DMS79 (cell line): ENCODE data around the gene ICA1L.
"Not testable (repeated sequence)": the region's sequence is repeated elsewhere in the genome, so short reads cannot be mapped to it uniquely, and the experiment has no call there.

Experiments used
- DNase-seq: peaks from one replicate; lab custom pipeline; 2025; lab: John Stamatoyannopoulos, UW

Gene ICA1L

GRCh38 chr2:202871300-202872141 is at the start of gene ICA1L:
Gene ICA1L (minus strand): TSS chr2:202871766. CDS start chr2:202829009, 42,757 bp downstream.
- peak; percentile 58 for DNase-seq

GRCh38 chr2:202918860-202919259 is 47.3 kb upstream of the ICA1L start:
- no peak for DNase-seq

GRCh38 chr2:202912342-202913201 is 41.0 kb upstream of the ICA1L start:
- DNase-seq: not testable (repeated sequence)

- DNase-seq: peak; percentile 87
Measured at GRCh38 chr2:202911512-202912341, 40.2 kb upstream of the ICA1L start, which contains the start of the genes CARF and WDR12. Gene CARF (plus strand): TSS chr2:202912275. CDS start chr2:202941903, 29,628 bp downstream. Gene WDR12 (minus strand): TSS chr2:202911673. CDS start chr2:202911476, 197 bp downstream.

- DNase-seq: no peak
Measured at GRCh38 chr2:202911203-202911511, 39.6 kb upstream of the ICA1L start.

GRCh38 chr2:202910698-202911097 is 39.1 kb upstream of the ICA1L start:
- no peak for DNase-seq

- DNase-seq: not testable (repeated sequence)
Measured at GRCh38 chr2:202910250-202910649, 38.7 kb upstream of the ICA1L start.

- DNase-seq: no peak
Measured at GRCh38 chr2:202909394-202910192, 38.0 kb upstream of the ICA1L start.

GRCh38 chr2:202908186-202908585 is 36.6 kb upstream of the ICA1L start:
- DNase-seq: no peak

- DNase-seq: not testable (repeated sequence)
Measured at GRCh38 chr2:202905507-202905906, 33.9 kb upstream of the ICA1L start.

GRCh38 chr2:202885190-202885589 is 13.6 kb upstream of the ICA1L start:
- DNase-seq: no peak

- no peak for DNase-seq
Measured at GRCh38 chr2:202883987-202884675, 12.6 kb upstream of the ICA1L start.

- DNase-seq: no peak
Measured at GRCh38 chr2:202881570-202881969, 10.0 kb upstream of the ICA1L start.

GRCh38 chr2:202877699-202878098 is 6.1 kb upstream of the ICA1L start:
- no peak for DNase-seq

GRCh38 chr2:202870431-202871299 is 901 bp downstream of the ICA1L start:
- DNase-seq: peak; percentile 95

GRCh38 chr2:202861987-202862386 is 9.6 kb downstream of the ICA1L start:
- DNase-seq: no peak

GRCh38 chr2:202858601-202859000 is 13.0 kb downstream of the ICA1L start:
- DNase-seq: no peak

GRCh38 chr2:202849343-202849742 is 22.2 kb downstream of the ICA1L start:
- not testable (repeated sequence) for DNase-seq

- no peak for DNase-seq
Measured at GRCh38 chr2:202848813-202849212, 22.8 kb downstream of the ICA1L start.
